ENCODE measurements around the gene WWC2.

WWC2 gene

DNA sequence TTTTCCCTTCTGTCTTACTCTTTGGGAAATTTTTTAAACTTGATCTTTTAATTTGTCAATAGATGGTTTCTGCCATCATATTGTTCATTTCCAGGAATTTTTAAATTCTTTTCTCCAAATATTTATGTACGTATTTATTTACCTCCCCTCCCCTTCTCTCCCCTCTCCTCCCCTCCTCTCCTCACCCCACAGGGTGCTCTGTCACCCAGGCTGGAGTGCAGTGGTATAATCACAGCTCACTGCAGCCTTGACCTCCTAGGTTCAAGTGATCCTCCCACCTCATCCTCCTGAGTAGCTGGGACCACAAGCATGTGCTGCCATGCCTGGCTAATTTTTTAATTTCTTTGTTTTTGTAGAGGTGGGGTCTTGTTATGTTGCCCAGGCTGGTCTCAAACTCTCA, 73.8 kb downstream of the WWC2 start:
- no peak overlapping the region for H3K27ac ChIP-seq (ENCODE audit: low read length)

DNA sequence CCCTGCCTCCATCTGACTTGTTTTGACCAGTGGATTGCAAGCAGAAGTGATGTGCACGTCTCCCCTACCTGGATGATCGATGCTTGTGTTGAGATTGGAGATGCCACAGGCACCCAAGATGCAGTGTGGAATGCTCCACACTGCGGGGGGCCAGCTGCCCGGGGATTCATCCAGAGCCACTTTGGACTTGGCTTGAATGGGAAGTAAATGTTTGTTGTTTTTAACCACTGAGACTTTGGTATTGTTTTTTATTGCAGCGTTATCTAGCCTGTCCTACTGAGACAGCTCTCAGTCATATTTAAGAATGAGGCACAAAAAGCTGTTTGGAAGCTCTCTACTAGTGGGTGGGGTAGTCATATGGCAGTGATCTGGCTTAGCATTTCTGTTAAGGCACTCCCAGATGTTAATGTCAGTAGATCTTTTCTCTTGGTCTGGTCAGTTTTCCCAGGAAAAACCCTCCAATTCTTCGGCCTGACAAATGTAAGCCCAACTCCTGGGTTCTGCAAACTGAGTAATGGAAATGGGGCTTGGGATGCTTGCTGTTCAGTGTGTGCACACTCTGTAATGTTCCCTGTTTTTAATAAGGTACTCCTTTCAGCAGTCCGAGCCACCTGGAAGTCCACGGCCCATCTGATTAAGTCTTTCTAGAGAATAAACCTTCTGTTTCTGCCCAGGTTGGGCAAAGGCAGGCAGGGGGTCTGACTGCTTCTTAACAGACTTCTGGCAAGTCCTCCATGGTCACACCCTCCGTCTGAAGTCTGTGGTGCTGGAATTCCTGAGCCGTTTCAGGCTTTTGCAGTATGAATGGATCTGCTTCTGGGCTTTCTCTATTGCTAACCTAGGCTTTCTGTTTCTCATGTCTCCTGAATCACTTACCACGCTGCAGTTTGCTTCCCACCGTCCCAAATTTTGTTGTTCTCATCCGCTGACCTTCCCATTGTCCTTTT, 74.8 kb downstream of the WWC2 start:
- H3K9me3 ChIP-seq (ENCODE audit: insufficient read depth, low read length, severe bottlenecking): no peaks in the 10 kb centered on the region
- no peak overlapping the region for H3K4me3 ChIP-seq (ENCODE audit: low read depth in 1 of 2, low read length in 2 of 2)
- H3K36me3 ChIP-seq (ENCODE audit: insufficient read depth, low read length): no peaks in the 10 kb centered on the region
- DNase-seq (no peak), ATAC-seq (ENCODE audit: insufficient read depth, low read depth) (no peak)
- H3K4me1 ChIP-seq (ENCODE audit: insufficient read depth, low read length): no peaks in the 10 kb centered on the region
- no peak for TF ChIP-seq EZH2 (IDR thresholded peaks at IDR 0.05; ENCODE audit: borderline replicate concordance, low read depth, low read length, severe bottlenecking)
- TF ChIP-seq, protein P1, sequence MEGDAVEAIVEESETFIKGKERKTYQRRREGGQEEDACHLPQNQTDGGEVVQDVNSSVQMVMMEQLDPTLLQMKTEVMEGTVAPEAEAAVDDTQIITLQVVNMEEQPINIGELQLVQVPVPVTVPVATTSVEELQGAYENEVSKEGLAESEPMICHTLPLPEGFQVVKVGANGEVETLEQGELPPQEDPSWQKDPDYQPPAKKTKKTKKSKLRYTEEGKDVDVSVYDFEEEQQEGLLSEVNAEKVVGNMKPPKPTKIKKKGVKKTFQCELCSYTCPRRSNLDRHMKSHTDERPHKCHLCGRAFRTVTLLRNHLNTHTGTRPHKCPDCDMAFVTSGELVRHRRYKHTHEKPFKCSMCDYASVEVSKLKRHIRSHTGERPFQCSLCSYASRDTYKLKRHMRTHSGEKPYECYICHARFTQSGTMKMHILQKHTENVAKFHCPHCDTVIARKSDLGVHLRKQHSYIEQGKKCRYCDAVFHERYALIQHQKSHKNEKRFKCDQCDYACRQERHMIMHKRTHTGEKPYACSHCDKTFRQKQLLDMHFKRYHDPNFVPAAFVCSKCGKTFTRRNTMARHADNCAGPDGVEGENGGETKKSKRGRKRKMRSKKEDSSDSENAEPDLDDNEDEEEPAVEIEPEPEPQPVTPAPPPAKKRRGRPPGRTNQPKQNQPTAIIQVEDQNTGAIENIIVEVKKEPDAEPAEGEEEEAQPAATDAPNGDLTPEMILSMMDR (IDR thresholded peaks at IDR 0.05; ENCODE audit: borderline replicate concordance, extremely low read depth, low read length, poor library complexity, severe bottlenecking): no peak
- H3K4me2 ChIP-seq (ENCODE audit: insufficient read depth, low read length): no peak overlapping the region
- no peak overlapping the region for H2AFZ ChIP-seq (ENCODE audit: low read depth, low read length)
- H3K9ac ChIP-seq (ENCODE audit: low read depth, low read length): no peak overlapping the region
- no peaks in the 10 kb centered on the region for H3K79me2 ChIP-seq (ENCODE audit: insufficient read depth, low read length)
- peaks cover 5% of the 10 kb centered on the region for H3K27me3 ChIP-seq (ENCODE audit: insufficient read depth, low read length, poor library complexity)
- H3K27ac ChIP-seq (ENCODE audit: low read length): no peak overlapping the region
- no peaks in the 10 kb centered on the region for H4K20me1 ChIP-seq (ENCODE audit: insufficient read depth, low read length)

More for the DNA sequence above, 73.8 kb downstream of the WWC2 start:
- Histone ChIP-seq H3K79me2 (ENCODE audit: insufficient read depth, low read length) (no peaks in the 10 kb centered on the region), H3K4me3 (ENCODE audit: low read depth in 1 of 2, low read length in 2 of 2) (no peak overlapping the region), H3K9me3 (ENCODE audit: insufficient read depth, low read length, severe bottlenecking) (no peaks in the 10 kb centered on the region), H3K4me2 (ENCODE audit: insufficient read depth, low read length) (no peak overlapping the region), H3K9ac (ENCODE audit: low read depth, low read length) (no peak overlapping the region), H3K4me1 (ENCODE audit: insufficient read depth, low read length) (no peaks in the 10 kb centered on the region), H3K27me3 (ENCODE audit: insufficient read depth, low read length, poor library complexity) (peaks cover 5% of the 10 kb centered on the region), H2AFZ (ENCODE audit: low read depth, low read length) (no peak overlapping the region), H4K20me1 (ENCODE audit: insufficient read depth, low read length) (no peaks in the 10 kb centered on the region), H3K36me3 (ENCODE audit: insufficient read depth, low read length) (no peaks in the 10 kb centered on the region)
- no peak for ATAC-seq (ENCODE audit: insufficient read depth, low read depth)
- TF ChIP-seq EZH2 (IDR thresholded peaks at IDR 0.05; ENCODE audit: borderline replicate concordance, low read depth, low read length, severe bottlenecking): no peak
- TF ChIP-seq, protein P1 (IDR thresholded peaks at IDR 0.05; ENCODE audit: borderline replicate concordance, extremely low read depth, low read length, poor library complexity, severe bottlenecking): no peak
- no peak for DNase-seq

DNA sequence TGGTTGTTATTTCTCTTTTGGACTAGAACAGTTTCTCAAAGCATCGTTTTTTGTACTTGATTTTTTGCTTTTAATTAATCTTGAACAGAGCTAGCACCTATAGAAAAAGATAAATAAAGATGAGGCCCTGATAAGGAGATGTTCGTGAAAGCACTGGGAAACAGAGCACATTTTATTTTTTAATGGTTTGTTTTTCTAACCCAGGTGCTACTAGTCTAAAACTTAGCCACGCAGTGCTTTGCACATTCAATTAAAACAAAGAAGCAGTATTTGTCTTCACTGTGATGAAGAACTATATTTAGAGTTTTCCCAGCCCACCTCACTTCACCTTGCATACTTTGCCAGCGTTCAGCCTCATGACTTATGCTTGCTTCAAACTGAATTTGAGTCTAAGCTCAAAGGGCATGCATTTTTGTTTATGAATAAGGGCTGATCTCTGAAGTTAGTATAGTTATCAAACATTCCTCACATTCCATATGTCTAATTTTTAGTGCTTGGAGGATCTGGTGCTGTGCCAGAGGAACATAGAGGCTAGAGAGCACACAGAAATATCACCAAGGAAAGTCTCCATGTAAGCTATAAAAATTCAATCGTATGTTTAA, 76.7 kb downstream of the WWC2 start:
- TF ChIP-seq, protein P1 (IDR thresholded peaks at IDR 0.05; ENCODE audit: borderline replicate concordance, extremely low read depth, low read length, poor library complexity, severe bottlenecking): no peak
- no peak for TF ChIP-seq EZH2 (IDR thresholded peaks at IDR 0.05; ENCODE audit: borderline replicate concordance, low read depth, low read length, severe bottlenecking)
- DNase-seq: no peak
- H3K36me3 ChIP-seq (ENCODE audit: insufficient read depth, low read length): no peaks in the 10 kb centered on the region
- no peak overlapping the region for H3K4me3 ChIP-seq (ENCODE audit: low read depth in 1 of 2, low read length in 2 of 2)
- no peak overlapping the region for H2AFZ ChIP-seq (ENCODE audit: low read depth, low read length)
- ATAC-seq (ENCODE audit: insufficient read depth, low read depth): no peak
- no peaks in the 10 kb centered on the region for H3K4me1 ChIP-seq (ENCODE audit: insufficient read depth, low read length)
- H3K27ac ChIP-seq (ENCODE audit: low read length): no peak overlapping the region
- H4K20me1 ChIP-seq (ENCODE audit: insufficient read depth, low read length): no peaks in the 10 kb centered on the region
- H3K27me3 ChIP-seq (ENCODE audit: insufficient read depth, low read length, poor library complexity): peaks cover 5% of the 10 kb centered on the region
- no peaks in the 10 kb centered on the region for H3K79me2 ChIP-seq (ENCODE audit: insufficient read depth, low read length)
- no peaks in the 10 kb centered on the region for H3K9me3 ChIP-seq (ENCODE audit: insufficient read depth, low read length, severe bottlenecking)
- H3K9ac ChIP-seq (ENCODE audit: low read depth, low read length): no peak overlapping the region
- H3K4me2 ChIP-seq (ENCODE audit: insufficient read depth, low read length): no peak overlapping the region
